Astrocyte (in vitro differentiated cells and primary cell): ENCODE results near the gene FOXC2. TPM values are rescaled to one million over a fixed set of nuclear protein-coding genes. Genes with fewer than 3 reads are reported as not detected.

Source experiments
- DNase-seq: peaks from one replicate; pipeline ENCODE4 v3.0.0-alpha.2; 2010; ENCODE audit warnings: low read depth
- FAIRE-seq: peaks from 2 replicates; lab custom pipeline; 2011; peaks lifted over from hg19 to GRCh38; lab: Jason Lieb, UNC
- H2AFZ ChIP-seq: 2 replicates; pipeline ENCODE4 v1.6.0; 2012; ENCODE audit warnings: low read depth, low read length, inconsistent platforms
- H3K27ac ChIP-seq: 2 replicates; pipeline ENCODE4 v1.5.1; 2011; ENCODE audit warnings: low read depth, low read length, inconsistent platforms
- H3K27me3 ChIP-seq: 2 replicates; pipeline ENCODE4 v1.6.0; 2011; ENCODE audit warnings: low read length, inconsistent platforms; ENCODE audit not compliant: insufficient read depth
- H3K36me3 ChIP-seq: 2 replicates; pipeline ENCODE4 v1.5.1; 2011; ENCODE audit warnings: low read length, inconsistent platforms; ENCODE audit not compliant: insufficient read depth
- H3K4me1 ChIP-seq: 2 replicates; pipeline ENCODE4 v1.5.1; 2011; ENCODE audit warnings: low read length, inconsistent platforms; ENCODE audit not compliant: insufficient read depth
- H3K4me2 ChIP-seq: 2 replicates; pipeline ENCODE4 v1.6.0; 2012; ENCODE audit warnings: low read length, inconsistent platforms
- H3K4me3 ChIP-seq: 2 replicates; pipeline ENCODE4 v1.5.1; 2011; ENCODE audit warnings: low read depth, mild to moderate bottlenecking, low read length, inconsistent platforms; ENCODE audit not compliant: insufficient read depth
- H3K79me2 ChIP-seq: 2 replicates; pipeline ENCODE4 v1.6.0; 2012; ENCODE audit warnings: mild to moderate bottlenecking, low read length, inconsistent platforms; ENCODE audit not compliant: insufficient read depth
- H3K9ac ChIP-seq: 2 replicates; pipeline ENCODE4 v1.6.0; 2012; ENCODE audit warnings: mild to moderate bottlenecking, low read length, inconsistent platforms
- H3K9me3 ChIP-seq: 2 replicates; pipeline ENCODE4 v1.5.1; 2012; ENCODE audit warnings: low read depth, mild to moderate bottlenecking, low read length, inconsistent platforms; ENCODE audit not compliant: insufficient read depth
- H4K20me1 ChIP-seq: 2 replicates; pipeline ENCODE4 v1.6.0; 2012; ENCODE audit warnings: low read length, inconsistent platforms; ENCODE audit not compliant: insufficient read depth
- H3K27ac Mint-ChIP-seq: one replicate; pipeline ENCODE4 v1.8.0; 2021; ENCODE audit warnings: mild to moderate bottlenecking, mixed read lengths; ENCODE audit not compliant: unreplicated experiment
- H3K27me3 Mint-ChIP-seq: one replicate; pipeline ENCODE4 v1.8.0; 2021; ENCODE audit warnings: low read depth, mixed read lengths; ENCODE audit not compliant: unreplicated experiment
- H3K36me3 Mint-ChIP-seq: one replicate; pipeline ENCODE4 v1.8.0; 2021; ENCODE audit warnings: low read depth, mixed read lengths; ENCODE audit not compliant: unreplicated experiment
- H3K4me1 Mint-ChIP-seq: one replicate; pipeline ENCODE4 v1.8.0; 2021; ENCODE audit warnings: low read depth, mixed read lengths; ENCODE audit not compliant: unreplicated experiment
- H3K4me3 Mint-ChIP-seq: one replicate; pipeline ENCODE4 v1.8.0; 2021; ENCODE audit warnings: mild to moderate bottlenecking, moderate library complexity, mixed read lengths; ENCODE audit not compliant: unreplicated experiment
- H3K9me3 Mint-ChIP-seq: one replicate; pipeline ENCODE4 v1.8.0; 2021; ENCODE audit warnings: mild to moderate bottlenecking, mixed read lengths; ENCODE audit not compliant: unreplicated experiment
- EZH2 ChIP-seq: IDR thresholded peaks from 2 replicates; pipeline ENCODE4 v1.6.1; 2012; ENCODE audit warnings: mild to moderate bottlenecking, low read length, inconsistent platforms; ENCODE audit not compliant: insufficient read depth
- total RNA-seq: library from RNA; stranded (reverse); gene quantifications from 2 replicates; pipeline ENCODE4 v1.2.1, GENCODE V29; 2021
- TF ChIP-seq, protein P1 (sequence below): IDR thresholded peaks from 2 replicates; pipeline ENCODE4 v1.5.1; 2011; ENCODE audit warnings: low read depth, mild to moderate bottlenecking, inconsistent platforms, low read length, moderate library complexity; ENCODE audit not compliant: insufficient read depth

Gene FOXC2
- total RNA-seq, 1 donor from 2014 or later: 15.8 TPM

GRCh38 chr16:86580791-86581170, 14.2 kb downstream of the FOXC2 start:
- peaks cover 3% of the 10 kb centered on the region for H3K9me3 Mint-ChIP-seq
- Histone ChIP-seq H4K20me1 (no peaks in the 10 kb centered on the region), H3K27me3 (no peaks in the 10 kb centered on the region), H3K9me3 (no peaks in the 10 kb centered on the region), H3K4me3 (peak overlapping the region; percentile 73), H3K4me2 (peak overlapping the region; percentile 90), H3K79me2 (peaks cover 77% of the 10 kb centered on the region), H3K4me1 (peaks cover 71% of the 10 kb centered on the region), H3K36me3 (no peaks in the 10 kb centered on the region), H3K9ac (peak overlapping the region; percentile 95), H3K27ac (peak overlapping the region; percentile 94), H2AFZ (no peak overlapping the region)
- peaks cover 40% of the 10 kb centered on the region for H3K4me1 Mint-ChIP-seq
- no peak for FAIRE-seq
- peak overlapping the region; percentile 86 for H3K4me3 Mint-ChIP-seq
- TF ChIP-seq, protein P1, sequence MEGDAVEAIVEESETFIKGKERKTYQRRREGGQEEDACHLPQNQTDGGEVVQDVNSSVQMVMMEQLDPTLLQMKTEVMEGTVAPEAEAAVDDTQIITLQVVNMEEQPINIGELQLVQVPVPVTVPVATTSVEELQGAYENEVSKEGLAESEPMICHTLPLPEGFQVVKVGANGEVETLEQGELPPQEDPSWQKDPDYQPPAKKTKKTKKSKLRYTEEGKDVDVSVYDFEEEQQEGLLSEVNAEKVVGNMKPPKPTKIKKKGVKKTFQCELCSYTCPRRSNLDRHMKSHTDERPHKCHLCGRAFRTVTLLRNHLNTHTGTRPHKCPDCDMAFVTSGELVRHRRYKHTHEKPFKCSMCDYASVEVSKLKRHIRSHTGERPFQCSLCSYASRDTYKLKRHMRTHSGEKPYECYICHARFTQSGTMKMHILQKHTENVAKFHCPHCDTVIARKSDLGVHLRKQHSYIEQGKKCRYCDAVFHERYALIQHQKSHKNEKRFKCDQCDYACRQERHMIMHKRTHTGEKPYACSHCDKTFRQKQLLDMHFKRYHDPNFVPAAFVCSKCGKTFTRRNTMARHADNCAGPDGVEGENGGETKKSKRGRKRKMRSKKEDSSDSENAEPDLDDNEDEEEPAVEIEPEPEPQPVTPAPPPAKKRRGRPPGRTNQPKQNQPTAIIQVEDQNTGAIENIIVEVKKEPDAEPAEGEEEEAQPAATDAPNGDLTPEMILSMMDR: no peak
- peaks cover 2% of the 10 kb centered on the region for H3K36me3 Mint-ChIP-seq
- DNase-seq: no peak
- H3K27ac Mint-ChIP-seq: peak overlapping the region; percentile 20
- H3K27me3 Mint-ChIP-seq: peaks cover 3% of the 10 kb centered on the region

- DNase-seq: no peak
- no peaks in the 10 kb centered on the region for H3K27me3 ChIP-seq
- peaks cover 36% of the 10 kb centered on the region for H3K4me1 Mint-ChIP-seq
- H3K4me3 Mint-ChIP-seq: peak overlapping the region; percentile 25
- H3K27me3 Mint-ChIP-seq: peaks cover 3% of the 10 kb centered on the region
- peak overlapping the region; percentile 95 for H3K9ac ChIP-seq
- no peaks in the 10 kb centered on the region for H3K9me3 ChIP-seq
- TF ChIP-seq EZH2: no peak
- TF ChIP-seq, protein P1: no peak
- H3K4me3 ChIP-seq: peak overlapping the region; percentile 73
- H3K27ac ChIP-seq: peak overlapping the region; percentile 94
- H3K36me3 Mint-ChIP-seq: peaks cover 2% of the 10 kb centered on the region
- peaks cover 3% of the 10 kb centered on the region for H3K9me3 Mint-ChIP-seq
- peaks cover 73% of the 10 kb centered on the region for H3K79me2 ChIP-seq
- no peak overlapping the region for H3K27ac Mint-ChIP-seq
- peak overlapping the region; percentile 90 for H3K4me2 ChIP-seq
- peaks cover 77% of the 10 kb centered on the region for H3K4me1 ChIP-seq
- peak; percentile 85 for FAIRE-seq
- H2AFZ ChIP-seq: no peak overlapping the region
- H4K20me1 ChIP-seq: no peaks in the 10 kb centered on the region
- no peaks in the 10 kb centered on the region for H3K36me3 ChIP-seq
Measured at GRCh38 chr16:86581458-86581857, 14.8 kb downstream of the FOXC2 start.

DNA sequence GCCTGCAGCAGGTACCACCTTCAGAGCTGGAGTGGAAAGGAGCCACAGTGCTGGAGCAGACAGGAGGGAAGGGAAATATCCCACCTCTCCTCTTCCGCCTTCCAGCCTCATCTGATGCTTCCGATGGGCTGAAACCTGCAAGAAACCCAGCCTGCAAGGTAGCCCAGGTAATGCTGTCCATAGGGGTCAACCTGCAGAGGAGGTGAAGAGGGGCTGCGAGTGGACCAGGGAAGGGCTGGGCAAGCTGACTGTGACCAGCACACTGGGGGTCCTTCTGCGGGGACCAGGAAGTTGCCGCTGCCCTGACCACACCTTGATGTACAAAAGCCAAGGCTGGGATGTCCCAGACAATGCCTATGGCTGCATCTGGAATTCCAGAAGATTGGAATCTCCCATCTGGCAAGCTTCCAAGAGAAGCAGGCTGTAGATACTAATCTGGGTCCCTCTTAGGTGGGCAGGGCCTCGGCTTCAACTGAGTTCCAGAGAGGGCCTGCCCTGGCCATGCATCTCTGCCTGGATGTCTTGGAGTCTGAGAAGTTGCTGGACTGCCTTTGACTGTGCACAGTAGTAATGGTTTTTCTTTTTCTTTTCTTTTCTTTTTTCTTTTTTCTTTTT, 17.5 kb downstream of the FOXC2 start:
- Histone ChIP-seq H2AFZ (no peak overlapping the region), H3K27me3 (no peaks in the 10 kb centered on the region), H3K9ac (peak overlapping the region; percentile 6), H3K4me2 (peak overlapping the region; percentile 32), H3K36me3 (no peaks in the 10 kb centered on the region), H3K9me3 (no peaks in the 10 kb centered on the region), H4K20me1 (no peaks in the 10 kb centered on the region), H3K4me3 (no peak overlapping the region), H3K27ac (peak overlapping the region; percentile 98), H3K4me1 (peaks cover 63% of the 10 kb centered on the region), H3K79me2 (peaks cover 52% of the 10 kb centered on the region)
- H3K4me3 Mint-ChIP-seq: no peak overlapping the region
- H3K27me3 Mint-ChIP-seq: peaks cover 3% of the 10 kb centered on the region
- DNase-seq (no peak), FAIRE-seq (no peak)
- TF ChIP-seq, protein P1: no peak
- TF ChIP-seq EZH2: no peak
- peaks cover 23% of the 10 kb centered on the region for H3K4me1 Mint-ChIP-seq
- H3K36me3 Mint-ChIP-seq: peaks cover 2% of the 10 kb centered on the region
- H3K9me3 Mint-ChIP-seq: no peaks in the 10 kb centered on the region
- H3K27ac Mint-ChIP-seq: no peak overlapping the region
